ENCODE results near the gene LYSMD4.
A peak's percentile ranks its signal among the peaks of the same experiment; 100 is the strongest.

Gene LYSMD4

DNA sequence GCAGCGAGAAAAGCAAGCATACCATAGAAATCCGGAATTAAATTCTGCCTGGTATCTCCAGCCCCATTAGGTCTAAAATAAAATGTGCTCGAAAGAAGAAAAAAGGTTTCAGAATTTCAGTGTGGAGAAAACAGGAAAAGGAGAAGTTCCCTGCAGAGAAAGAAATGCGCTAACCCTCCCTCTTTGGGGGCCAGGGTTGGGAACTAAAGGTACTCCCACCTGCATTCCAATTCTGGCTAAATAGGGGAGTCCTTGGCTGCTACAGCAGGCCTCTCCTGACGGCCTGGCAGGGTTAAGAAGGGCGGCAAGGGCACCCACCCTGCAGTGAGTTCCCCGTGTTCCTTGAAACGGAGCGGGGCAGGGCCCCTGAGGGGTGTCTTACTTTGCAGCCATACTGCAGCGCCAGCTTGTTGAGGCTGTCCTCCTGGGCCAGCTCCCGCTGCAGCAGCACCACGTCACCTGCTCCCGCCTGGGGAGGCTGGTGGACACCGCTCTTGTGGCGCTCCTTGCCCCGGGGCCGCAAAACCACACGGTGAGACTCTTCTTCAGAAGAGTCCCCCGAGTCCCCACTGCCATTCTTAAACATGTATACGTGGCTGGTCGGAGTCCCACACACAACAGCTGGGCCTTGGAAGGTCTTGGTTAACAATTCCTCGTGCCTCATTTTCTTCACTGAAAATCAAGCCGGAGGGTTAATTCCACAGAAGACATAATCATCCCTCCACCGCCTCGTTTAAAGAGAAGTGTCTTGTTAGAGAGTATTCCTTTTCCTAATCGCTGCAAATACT, 1.7 kb downstream of the LYSMD4 start:
- DNase-seq (ENCODE audit: low spot score), result no peak

DNA sequence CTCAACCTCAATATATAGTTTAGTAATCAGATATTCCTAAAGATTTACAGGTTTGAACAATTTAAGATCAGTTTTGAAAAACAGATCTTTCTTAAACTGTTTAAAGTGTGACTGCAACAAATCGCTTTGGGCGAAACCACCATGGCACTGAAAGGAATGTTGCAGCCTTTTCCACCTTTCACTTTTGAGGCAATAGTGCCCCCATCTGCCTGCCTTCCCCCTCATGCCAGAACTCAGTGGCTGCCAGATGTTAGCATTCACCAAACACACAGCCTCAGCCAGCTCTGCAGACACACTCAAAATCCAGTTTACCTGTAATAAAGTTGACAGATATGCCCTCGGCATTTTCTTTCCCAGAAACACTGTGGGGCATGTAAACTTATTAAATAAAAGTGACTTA, 3.3 kb downstream of the LYSMD4 start:
- peak; percentile 26 for DNase-seq (ENCODE audit: low spot score)

DNA sequence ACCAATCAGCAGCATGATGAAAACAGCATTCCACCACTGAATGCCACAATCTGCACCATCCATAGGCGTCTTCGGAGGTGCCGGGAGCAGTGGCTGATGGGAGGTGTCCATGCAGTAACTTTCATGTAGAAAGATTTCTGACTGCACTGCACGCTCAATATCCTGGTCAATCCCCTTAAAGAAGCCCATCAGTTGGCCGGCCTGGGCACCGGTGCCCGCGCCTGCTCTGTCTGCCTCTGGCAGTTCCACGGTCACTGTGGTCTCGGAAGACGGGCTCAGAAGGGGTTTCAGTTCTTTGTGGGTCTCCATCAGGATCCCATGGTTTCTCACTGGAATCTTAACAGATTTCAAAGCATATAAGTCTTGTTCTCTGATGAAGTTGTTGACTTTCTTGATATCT, 3.9 kb downstream of the LYSMD4 start:
- DNase-seq (ENCODE audit: low spot score), result no peak

DNA sequence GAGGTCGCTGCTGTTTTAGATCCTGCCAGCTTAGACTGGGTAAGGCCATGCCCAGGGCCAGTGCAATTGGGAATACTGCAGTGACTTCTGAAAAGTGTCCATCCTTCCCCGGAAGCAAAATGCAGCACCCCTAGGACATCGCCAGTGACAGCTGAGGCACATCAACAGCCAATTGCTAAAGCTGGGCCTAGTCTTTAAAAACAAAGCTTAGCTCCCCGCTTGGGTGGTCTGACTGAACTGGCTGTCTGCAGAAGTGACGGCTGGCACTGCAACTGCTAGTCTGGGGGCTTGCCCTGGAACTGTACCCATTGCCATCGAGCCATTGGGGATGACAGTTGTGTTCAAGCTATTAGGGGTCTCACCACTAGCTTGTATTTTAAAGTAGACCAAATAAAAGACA, 4.3 kb downstream of the LYSMD4 start:
- DNase-seq (ENCODE audit: low spot score), result no peak

DNA sequence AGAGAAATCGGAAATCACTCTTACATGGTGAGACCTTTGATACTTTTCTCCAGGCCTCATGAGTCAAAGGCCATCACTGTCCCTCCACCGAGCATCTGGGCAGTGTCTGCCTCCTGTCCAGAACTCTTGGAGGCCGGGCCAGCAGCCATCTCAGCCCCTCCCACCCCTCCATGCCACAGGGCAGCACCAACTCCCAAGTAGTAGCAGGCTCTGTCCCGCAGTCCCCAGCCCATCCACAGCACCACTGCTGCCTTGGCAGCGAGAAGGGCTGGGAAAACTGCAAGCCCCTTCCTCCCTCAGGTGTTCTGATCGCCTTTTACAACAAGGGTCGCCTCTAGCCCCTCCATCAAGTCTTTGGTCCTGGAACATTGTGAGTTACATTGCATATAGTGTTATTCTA, 5.5 kb downstream of the LYSMD4 start:
- no peak for DNase-seq (ENCODE audit: low spot score)

DNA sequence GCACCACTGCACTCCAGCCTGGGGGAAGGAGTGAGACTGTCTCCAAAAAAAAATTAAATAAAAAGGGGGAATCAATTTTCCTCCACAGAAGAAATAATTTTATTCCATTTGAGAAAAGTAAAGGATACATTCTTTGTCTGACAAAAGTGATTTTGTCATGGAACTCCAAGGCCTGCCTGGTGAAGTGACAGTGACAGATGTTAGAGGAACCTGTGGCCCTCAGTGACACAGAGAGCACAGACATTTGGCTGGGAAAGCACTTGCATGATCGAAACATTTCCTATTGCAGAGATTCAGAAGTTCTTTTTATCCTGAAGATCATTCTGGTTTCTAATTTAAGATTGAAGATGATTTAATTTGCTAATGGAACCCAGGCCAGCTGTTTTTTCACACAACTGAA, 5.9 kb downstream of the LYSMD4 start:
- no peak for DNase-seq (ENCODE audit: low spot score)

DNA sequence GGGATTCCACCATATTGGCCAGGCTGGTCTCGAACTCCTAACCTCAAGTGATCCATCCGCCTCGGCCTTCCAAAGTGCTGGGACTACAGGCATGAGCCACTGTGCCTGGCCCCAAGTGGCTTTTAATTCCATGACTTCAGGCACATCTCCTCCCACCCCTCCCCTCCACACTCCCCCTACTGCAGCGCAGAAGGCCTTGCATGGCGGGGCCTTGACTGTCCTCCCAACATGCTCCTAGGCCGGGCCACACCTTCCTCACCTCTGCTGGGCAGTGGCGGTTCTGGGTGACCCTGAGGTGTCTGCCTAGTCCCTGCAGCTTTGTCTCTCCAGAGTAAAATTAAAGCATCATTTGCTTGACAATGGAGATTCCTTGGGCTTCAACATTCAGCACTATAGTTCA, 6.9 kb downstream of the LYSMD4 start:
- DNase-seq (ENCODE audit: low spot score), result no peak

DNA sequence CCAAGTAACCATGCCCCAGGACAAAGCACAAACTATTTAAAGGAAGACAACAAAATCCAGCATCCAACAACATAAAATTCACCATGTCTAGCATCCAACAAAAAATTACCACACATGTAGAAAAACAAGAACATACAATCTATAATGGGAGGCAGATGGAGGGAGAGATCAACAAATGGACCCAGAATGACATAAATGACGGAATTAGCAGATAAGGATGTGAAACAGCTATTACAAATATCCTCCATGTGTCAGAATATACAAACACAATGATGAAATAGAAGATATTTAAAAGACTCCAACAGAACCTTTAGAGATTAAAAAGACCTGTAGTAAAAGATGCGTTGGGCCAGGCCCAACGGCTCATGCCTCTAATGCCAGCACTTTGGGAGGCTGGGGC, 10.8 kb downstream of the LYSMD4 start:
- no peak for DNase-seq (ENCODE audit: low spot score)

DNA sequence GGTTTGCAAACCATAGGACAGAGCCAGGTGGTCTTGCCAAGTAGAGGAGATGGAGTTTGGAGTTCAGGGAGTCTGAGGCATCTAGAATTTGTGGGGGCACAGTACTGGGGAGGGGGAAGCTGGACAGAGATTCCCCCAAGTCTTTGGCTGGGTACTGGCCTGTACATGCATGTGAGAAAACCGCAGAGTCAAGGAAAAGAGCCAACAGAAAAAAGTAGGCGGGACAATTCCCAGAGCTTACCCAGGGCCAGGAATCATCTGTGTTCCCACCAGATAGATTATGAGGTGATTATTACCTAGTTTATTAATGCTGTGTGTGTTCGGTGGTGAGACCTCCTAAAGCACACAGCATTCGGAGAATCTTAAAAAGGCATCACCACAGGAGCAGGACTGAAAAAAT, 11.3 kb downstream of the LYSMD4 start:
- no peak for DNase-seq (ENCODE audit: low spot score)

DNA sequence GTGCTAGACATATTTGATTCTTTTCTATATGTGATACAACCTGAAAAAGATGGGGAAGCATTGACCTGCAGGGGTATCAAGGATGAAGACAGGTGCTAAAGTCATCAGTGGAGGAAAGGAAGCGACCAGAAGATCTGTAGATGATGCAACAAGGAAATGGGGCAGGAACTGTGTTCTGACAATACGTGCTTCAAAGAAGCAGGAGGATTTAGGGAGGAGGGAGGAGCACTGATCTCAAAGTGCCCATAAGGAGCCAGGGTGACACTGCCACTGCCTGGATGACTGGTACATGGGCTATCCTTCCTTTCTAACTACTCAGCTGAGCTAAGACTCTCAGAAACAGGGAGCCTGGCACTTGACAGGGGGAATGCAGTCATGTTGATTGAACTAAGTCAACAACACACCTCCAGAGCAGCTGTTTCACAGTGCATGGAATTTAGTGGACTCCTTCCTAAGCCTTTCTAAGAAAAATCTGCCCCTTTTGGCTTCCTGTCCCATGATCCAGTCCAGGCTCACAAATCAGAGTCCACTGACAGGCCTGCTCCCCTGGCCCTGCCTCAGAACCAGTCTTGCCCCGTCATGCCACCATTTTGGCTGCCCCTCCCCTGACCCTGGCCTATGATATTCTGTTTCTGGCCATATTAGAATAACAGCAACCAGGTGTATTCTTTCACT, 12.0 kb downstream of the LYSMD4 start:
- DNase-seq (ENCODE audit: low spot score), result no peak

DNA sequence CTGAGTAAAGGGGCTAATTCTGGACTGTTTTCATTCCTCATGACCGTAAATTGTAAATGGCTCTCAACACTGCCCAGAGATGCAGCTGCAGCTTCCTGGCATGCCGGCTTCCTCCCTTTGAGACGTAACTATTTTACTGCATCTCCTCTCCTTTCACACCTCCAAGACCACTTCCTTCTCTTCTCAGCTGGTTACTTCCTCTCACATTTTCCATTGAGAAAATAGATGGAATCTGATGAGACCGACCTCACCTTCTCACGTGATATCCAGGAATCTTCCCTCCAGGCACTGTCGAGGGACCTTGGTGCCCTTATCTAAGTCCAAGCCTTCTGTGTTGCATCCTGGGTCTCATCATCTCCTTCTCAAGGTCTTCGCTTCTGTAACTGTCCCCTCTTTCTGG, 12.7 kb downstream of the LYSMD4 start:
- DNase-seq (ENCODE audit: low spot score), result no peak

DNA sequence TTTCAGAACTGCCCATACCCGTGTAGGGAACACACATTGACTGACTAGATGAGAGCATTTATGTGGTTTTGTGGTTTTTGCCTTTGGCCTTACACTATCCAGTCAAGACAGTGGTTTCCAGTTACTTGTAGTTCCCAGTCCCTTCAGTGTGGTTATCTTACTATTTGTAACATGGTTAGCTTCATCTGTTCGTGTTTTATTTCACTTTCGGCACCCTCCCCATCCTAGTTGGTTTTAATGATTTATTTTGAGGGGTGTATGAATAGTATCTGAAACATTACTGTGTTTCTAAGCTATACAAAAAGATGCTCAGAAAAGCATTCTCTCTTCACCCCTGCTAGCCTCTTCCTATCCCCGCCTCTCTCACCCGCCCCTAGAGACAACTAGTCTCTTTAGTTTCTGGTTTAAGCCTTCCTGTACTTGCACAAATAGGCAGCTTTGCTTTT, 14.1 kb downstream of the LYSMD4 start:
- DNase-seq (ENCODE audit: low spot score), result no peak

DNA sequence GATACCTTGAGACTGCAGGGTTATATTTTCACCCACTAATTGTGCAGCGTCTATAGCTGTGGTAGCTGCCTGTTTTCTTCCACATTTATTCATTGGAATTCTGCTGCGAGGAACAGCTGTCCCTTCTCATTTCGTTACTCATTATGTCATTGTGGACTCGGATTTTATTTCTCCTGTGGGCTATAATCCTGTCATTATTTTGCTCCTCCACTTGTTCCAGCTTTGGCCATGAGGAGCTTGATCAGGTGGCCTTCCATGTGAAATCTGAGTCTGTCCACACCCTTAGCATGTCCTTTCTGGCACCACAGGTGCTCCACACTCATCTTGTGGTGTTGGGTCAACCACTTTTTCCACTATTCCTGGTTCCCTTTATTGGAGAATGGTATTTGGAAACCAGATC, 14.8 kb downstream of the LYSMD4 start:
- DNase-seq (ENCODE audit: low spot score), result no peak

DNA sequence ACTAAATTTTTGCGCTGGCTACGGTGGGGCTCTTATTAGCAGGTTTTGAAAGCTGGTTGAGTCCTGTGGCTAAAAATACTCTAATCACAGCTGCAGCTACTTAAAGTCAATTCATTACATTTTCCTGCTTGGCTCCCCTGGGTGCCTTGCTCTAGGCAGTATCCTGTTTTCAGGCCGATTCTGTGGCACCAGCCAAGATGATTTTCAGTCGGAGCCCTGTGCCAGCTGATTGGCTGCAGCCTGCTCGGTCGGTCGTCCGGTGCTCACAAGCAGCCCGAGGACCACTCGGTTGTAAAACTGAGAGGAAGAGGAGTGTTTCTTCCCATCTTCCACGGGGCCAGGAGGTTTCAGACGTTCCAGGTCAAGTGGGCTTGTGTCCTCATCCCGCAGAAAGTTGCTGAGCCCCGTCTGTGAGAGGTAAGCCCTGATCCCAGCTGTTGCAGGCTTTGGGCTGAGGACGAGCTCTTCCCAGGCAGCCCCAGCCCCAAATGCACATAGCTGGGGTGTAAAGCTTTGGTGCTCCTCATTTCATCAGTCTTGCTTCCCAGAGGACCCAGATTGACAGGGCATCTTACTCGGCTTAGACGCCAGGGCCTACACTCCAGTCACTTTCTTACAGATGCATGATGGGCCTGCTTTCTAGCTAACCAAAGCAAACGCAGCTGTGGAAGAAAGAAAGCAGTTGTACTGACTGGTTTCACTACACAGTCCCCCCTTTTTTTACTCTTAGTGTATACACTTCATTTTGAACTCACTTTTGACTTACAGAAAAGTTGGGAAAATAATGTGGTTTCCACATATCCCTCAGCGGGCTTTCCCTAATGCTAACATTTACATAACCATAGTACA, 15.9 kb downstream of the LYSMD4 start:
- no peak for DNase-seq (ENCODE audit: low spot score)

DNA sequence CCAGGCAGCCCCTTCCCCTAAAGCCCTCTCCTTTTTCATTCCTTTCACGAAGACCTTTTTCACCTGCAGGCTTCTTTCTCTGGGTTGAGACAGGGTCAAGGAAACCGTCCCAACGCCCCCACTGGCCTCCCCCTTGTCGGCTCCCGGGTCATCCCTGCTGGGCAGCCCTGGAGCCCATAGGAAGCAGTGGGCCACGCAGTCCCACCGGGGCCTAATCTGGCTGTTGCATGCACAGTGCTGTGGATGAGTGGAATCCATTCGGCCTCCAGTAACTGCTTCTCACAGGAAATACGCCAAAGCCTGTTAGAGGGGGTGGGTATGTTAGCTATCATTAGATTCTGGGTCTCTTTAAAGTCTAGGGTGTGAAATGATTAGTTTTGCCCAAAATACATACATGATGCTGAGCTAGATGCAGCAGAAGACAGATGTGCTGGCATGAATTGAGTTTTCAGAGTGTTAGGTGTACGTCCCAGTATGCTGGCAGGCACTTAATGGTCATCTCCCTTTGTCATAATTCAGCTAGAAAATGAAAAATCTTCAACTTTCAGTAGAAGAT, 16.6 kb downstream of the LYSMD4 start:
- no peak for DNase-seq (ENCODE audit: low spot score)

DNA sequence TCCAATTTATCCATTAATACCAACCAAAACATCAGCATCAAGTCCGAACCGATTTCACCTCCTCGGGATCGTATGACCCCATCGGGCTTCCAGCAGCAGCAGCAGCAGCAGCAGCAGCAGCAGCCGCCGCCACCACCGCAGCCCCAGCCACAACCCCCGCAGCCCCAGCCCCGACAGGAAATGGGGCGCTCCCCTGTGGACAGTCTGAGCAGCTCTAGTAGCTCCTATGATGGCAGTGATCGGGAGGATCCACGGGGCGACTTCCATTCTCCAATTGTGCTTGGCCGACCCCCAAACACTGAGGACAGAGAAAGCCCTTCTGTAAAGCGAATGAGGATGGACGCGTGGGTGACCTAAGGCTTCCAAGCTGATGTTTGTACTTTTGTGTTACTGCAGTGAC, 20.8 kb downstream of the LYSMD4 start:
- no peak for DNase-seq (ENCODE audit: low spot score)

DNA sequence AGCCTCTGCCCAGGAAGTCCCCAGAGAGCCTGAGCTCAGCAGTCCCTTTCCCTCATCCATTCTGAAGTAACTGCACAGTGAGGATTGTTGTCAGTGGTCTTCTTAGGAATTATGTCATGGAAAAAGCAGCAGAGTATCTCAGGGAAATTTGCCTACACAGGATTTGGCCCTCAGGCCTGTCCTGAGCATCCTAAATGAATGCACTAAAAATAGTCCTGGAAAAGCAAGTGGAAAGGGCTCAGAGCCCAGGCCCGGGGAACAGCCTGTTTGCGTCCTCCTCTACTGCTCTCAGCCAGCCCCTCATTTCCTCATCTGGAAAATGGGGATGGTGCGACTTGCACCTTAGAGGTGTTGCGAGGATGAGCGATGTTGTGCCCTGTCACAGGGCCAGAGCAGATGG, 21.6 kb downstream of the LYSMD4 start:
- DNase-seq (ENCODE audit: low spot score), result no peak

DNA sequence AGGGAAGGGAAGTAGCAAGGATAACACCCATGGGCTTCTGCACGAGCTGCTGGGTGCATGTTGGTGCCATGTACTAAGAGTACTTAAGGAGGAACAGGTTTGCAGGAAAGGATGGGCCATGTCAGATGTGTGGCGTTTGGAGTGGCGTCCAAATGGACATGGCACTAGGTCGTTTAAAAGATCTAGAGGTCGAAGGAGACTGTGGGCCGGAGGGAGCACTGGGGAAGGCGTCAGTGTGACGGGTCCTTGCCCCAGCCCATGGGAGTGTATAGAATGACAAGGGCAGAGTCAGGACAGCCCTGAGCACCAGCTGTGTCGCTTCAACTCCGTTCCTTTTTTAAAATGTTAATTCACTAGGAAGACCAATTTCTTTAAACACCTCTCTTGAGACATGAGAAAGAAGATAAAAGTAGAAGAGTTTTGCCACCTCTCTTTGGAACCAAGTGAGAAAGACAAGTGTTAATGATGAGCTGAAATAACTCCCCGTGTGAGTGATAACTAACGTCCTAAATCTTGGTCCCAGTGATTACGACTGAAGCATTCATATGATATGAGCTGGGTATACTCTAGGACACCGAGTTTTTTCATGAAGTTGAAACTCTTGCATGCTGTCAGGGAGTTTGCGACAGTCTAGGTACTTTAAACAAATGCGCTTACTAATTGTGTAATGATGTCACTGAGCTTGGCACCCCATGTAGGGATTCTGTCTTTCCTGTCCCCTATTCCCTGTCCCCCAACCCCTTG, 23.8 kb downstream of the LYSMD4 start:
- DNase-seq (ENCODE audit: low spot score), result no peak

DNA sequence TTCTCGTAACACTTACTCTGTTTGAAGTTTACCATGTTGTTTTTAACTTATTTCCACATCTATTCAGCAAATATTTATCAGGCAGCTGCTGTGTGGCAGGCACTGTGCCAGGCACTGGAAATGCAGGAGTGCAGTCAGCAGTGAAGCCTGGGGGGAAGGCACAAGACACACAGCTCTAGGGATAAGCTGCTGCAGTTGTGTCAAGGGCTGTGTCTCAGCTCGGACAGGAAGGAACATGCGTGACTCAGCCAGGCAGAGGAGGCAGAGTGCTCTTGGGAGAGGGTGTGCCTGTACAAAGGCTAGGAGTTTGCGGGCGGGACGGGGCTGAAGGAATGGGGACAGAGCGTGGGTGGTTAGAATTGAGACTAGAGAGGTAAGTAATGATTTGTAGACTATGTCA, 24.7 kb downstream of the LYSMD4 start:
- DNase-seq (ENCODE audit: low spot score), result no peak

DNA sequence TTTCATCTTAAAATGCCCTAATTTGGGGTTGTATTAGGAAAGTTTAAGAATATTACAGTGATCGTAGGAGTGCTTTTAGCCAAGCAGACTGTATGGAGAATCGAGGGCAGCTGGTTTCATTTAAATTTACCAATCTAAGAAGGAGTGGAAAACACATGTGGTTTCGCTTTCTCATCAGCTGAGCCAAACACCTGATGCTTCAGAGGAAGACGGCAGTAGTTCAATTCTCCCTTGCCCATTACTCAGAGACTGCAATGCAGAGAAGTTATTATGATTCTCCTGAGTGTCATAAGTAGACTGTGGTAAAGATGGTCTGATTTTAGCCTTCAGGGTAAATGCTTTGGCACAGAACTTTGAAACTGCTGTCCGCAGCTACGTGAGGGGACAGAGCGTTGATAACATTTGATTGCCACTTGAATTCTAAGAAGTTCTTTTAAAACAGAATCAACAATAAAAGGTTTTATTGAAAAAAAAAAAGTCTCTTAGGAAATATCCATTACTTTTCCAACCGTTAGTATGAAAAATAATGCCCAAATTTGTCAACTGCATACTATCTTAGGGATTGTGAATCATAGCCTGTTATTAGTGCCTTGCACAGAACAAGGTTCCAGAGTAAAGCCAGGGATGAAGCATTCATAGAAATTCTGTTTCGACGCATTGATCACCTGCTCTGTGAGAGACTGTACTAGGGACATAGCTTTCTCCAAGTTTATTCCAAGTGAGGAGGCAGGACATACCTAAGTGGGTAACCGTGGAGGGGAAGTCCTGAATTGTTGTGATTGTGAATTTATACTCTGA, 25.6 kb downstream of the LYSMD4 start:
- DNase-seq (ENCODE audit: low spot score), result peak; percentile 52

All from CD4-positive, alpha-beta T cell treated with Interleukin-6 at 100 ng/mL for 8 hours (primary cell).